A375 (cell line): ENCODE results near the gene NR1H4. TPM values are rescaled to one million over a fixed set of nuclear protein-coding genes. Genes with fewer than 3 reads are reported as not detected.

Source experiments
- small RNA-seq: library from RNA; depleted of rRNA; stranded (forward); fragments of <200 nt; gene quantifications from one replicate; pipeline ENCODE3, GENCODE V24; 2014
- total RNA-seq: library from RNA; depleted of rRNA; stranded (reverse); fragments of >200 nt; shearing (Covaris generic); gene quantifications from 2 replicates; pipeline ENCODE4 v1.2.3, GENCODE V29; 2014; rRNA removed

The NR1H4 gene
- not detected in 2 replicates for total RNA-seq

DNA sequence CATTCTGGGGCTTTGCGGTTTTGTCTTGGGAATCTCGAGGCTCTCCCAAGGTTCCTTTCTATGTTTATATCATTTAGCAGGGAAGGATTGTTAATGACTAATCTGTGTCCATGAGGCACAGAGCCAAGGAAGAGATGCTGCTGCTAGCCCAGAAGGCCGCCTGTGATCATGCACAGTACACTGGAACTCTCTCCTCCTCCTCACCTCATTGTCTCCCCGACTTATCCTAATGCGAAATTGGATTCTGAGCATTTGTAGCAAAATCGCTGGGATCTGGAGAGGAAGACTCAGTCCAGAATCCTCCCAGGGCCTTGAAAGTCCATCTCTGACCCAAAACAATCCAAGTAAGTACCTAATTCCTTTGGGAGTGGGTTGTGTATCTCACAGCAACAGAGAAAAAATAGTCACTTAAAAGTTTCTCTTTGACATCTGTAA lies at the start of gene NR1H4:
Gene NR1H4, plus strand, starts transcription at position 151 of the 435 bp plus-strand sequence. CDS start 19,458 bp downstream, outside the sequence.

DNA sequence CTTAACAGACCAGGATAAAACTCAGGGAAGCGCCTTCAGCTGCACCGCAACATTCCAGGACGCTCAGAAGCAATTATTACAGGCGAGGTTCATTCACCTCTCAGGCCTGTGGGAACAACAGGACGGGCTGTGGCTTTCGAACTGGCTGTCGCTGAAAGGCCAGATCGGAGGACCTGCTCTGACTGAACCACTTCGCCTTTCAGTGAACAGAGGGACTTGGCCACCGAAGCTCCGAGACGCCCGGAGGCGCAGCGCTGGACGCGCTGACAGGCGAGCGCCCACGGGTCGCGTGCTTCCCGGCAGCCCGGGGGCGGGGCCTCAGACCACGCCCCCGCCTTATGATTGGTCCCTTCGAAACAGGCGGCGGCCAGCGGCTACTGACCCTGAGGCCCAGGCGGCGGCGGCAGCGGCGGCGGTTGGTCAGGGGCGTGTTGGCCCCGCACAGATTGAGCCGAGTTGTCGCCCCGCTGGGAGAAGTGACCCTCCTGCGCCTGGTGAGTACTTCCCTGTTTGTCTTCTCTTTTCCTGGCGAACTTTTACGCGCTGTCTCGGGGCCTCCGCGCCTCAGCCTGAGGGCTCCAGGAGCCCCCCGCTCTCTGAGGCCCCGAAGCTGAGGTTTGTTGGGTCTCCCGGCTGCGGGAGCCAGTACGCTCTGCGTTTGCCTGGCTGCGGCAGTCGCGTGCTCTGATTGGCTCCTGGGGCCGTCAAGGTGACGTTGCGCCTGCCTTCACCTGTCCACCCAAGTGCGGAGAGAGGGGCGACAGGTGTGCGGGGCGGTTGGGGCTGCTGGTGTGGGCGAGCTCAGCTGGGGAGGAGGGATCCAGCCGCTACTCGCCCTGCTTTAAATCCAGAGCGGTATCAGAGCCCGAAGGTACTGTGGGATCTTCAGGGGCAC lies 99.9 kb downstream of the NR1H4 start, which contains the start of gene GAS2L3:
Gene GAS2L3, plus strand, starts transcription at position 393 of the 895 bp plus-strand sequence. CDS start 21,221 bp downstream, outside the sequence.

Small RNA genes within 50 kb of the gene (small RNA-seq; reads per million reads assigned to genes)
- not detected for gene AC010200.2

Other genes starting within 250 kb of the NR1H4 start
- gene DEPDC4, start 206.8 kb upstream of the NR1H4 start, total RNA-seq: 0.66 and 3.0 TPM in 2 replicates
- gene SCYL2, start 206.7 kb upstream of the NR1H4 start, total RNA-seq: 17.3 and 25.8 TPM in 2 replicates
- not detected in 2 replicates for gene SLC17A8, start 116.8 kb upstream of the NR1H4 start, total RNA-seq
- 18.0 and 22.0 TPM in 2 replicates for gene GAS2L3, start 99.8 kb downstream of the NR1H4 start, total RNA-seq